HepG2 (cell line): ENCODE data around the gene CDX1. TPM values are rescaled to one million over a fixed set of nuclear protein-coding genes. Genes with fewer than 3 reads are reported as not detected.

Experiments
- ATAC-seq: fragments of 200-7000 bp; cut with Tn5 transposase; 3 replicates; pipeline ENCODE4 v1.9.1; 2020; ENCODE audit warnings: mild to moderate bottlenecking, moderate library complexity
- BruUV-seq: library from RNA; stranded (reverse); fragments of 400-500 nt; replicated peaks from 2 replicates; lab custom pipeline; 2021; lab: Mats Ljungman, UMichigan
- CTCF ChIA-PET: fragments of 300-600 bp; formaldehyde crosslinking; extraction: SDS; loops from one replicate; lab custom pipeline; 2021; ENCODE audit warnings: low total read pairs, inconsistent platforms, low intra/inter-chr PET ratio; lab: Yijun Ruan, JAX
- POLR2A ChIA-PET: fragments of 350-600 bp; sonication (Branson Sonifier 250); formaldehyde crosslinking; loops from one replicate; lab custom pipeline; 2020; ENCODE audit warnings: antibody characterized with exemption, inconsistent platforms; lab: Yijun Ruan, JAX
- DNase-seq: peaks from one replicate; pipeline ENCODE4 v3.0.0-alpha.2; 2015; ENCODE audit warnings: low spot score
- FAIRE-seq: peaks from 3 replicates; lab custom pipeline; 2011; peaks lifted over from hg19 to GRCh38; lab: Jason Lieb, UNC
- H2AFZ ChIP-seq: one replicate; pipeline ENCODE4 v1.6.1; 2011; ENCODE audit warnings: low read length, inconsistent platforms
- H3K27ac ChIP-seq: fragments of 300-600 bp; 3 replicates; pipeline ENCODE4 v1.8.0; 2011; ENCODE audit warnings: mixed run types, mild to moderate bottlenecking, mixed read lengths, low read length, inconsistent platforms; ENCODE audit not compliant: insufficient read depth; ENCODE audit errors: extremely low read length
- H3K27me3 ChIP-seq, 2 experiments: fragments of 200-600 bp in 1 of 2; 2 replicates in 1 of 2; 3 replicates in 1 of 2; pipeline versions ENCODE4 v1.6.0 to v1.8.0; 2011; ENCODE audit warnings: low read length in 2 of 2, mild to moderate bottlenecking in 2 of 2, moderate library complexity in 2 of 2, inconsistent platforms in 1 of 2; ENCODE audit not compliant: insufficient read depth in 2 of 2, control insufficient read depth in 1 of 2
- H3K36me3 ChIP-seq, 2 experiments: fragments of 200-600 bp in 1 of 2; replicated peaks in 1 of 2; 2 replicates in 1 of 2; 3 replicates in 1 of 2; pipeline versions ENCODE4 v1.5.1 to v1.8.0; 2011; ENCODE audit warnings: low read length in 2 of 2, inconsistent platforms in 1 of 2; ENCODE audit not compliant: insufficient read depth in 2 of 2, control insufficient read depth in 1 of 2
- H3K4me1 ChIP-seq: 2 replicates; pipeline ENCODE4 v1.5.1; 2012; ENCODE audit warnings: low read length, inconsistent platforms; ENCODE audit not compliant: insufficient read depth
- H3K4me2 ChIP-seq: 2 replicates; pipeline ENCODE4 v1.6.0; 2011; ENCODE audit warnings: low read depth, low read length, inconsistent platforms
- H3K4me3 ChIP-seq, 3 experiments: fragments of 200-600 bp in 1 of 3; sonication (generic), shearing (Covaris generic) in 1 of 3; replicated peaks in 1 of 3; 2 replicates each; pipeline ENCODE4 v1.5.1; 2011 to 2016; ENCODE audit warnings: low read length in 3 of 3, inconsistent platforms in 2 of 3, low read depth in 2 of 3, mild to moderate bottlenecking in 2 of 3, control low read depth in 1 of 3, mixed read lengths in 1 of 3; ENCODE audit not compliant: insufficient read depth in 1 of 3
- H3K79me2 ChIP-seq: one replicate; pipeline ENCODE4 v1.6.1; 2011; ENCODE audit warnings: low read length, inconsistent platforms; ENCODE audit not compliant: insufficient read depth
- H3K9ac ChIP-seq: 2 replicates; pipeline ENCODE4 v1.6.0; 2011; ENCODE audit warnings: mild to moderate bottlenecking, low read depth, low read length, inconsistent platforms; ENCODE audit not compliant: insufficient read depth
- H3K9me3 ChIP-seq: 2 replicates; pipeline ENCODE4 v1.5.1; 2012; ENCODE audit warnings: mild to moderate bottlenecking, low read length
- H4K20me1 ChIP-seq: 2 replicates; pipeline ENCODE4 v1.6.0; 2011; ENCODE audit warnings: inconsistent platforms, mild to moderate bottlenecking, low read length, moderate library complexity; ENCODE audit not compliant: insufficient read depth
- MNT ChIP-seq: fragments of 450-650 bp; IDR thresholded peaks from 2 replicates; pipeline ENCODE4 v1.6.1; 2016
- ZNF646 ChIP-seq: sonication (generic); formaldehyde crosslinking; IDR thresholded peaks from 2 replicates; pipeline ENCODE4 v1.9.0; 2021; ENCODE audit warnings: mild to moderate bottlenecking, missing genetic modification reagents
- WGBS: methylation state at CpG from one replicate; pipeline ENCODE4 v1.1.6; 2017; ENCODE audit warnings: low lambda C conversion rate; 5-methylcytosine and 5-hydroxymethylcytosine counted together
- in situ Hi-C: cut with HindIII; loops from 2 replicates; pipeline ENCODE4 v1.10.0; 2017; ENCODE audit warnings: low pct_unique_long_range_greater_than_20kb; ENCODE audit not compliant: extremely low pct_ligation_motif_present
- intact Hi-C: fragments of 100-400 bp; cut with micrococcal nuclease; formaldehyde crosslinking; loops from one replicate; pipeline ENCODE4 v1.10.0; 2022; ENCODE audit not compliant: unreplicated experiment
- polyA plus RNA-seq, 8 experiments: library from polyadenylated mRNA; depleted of rRNA in 3 of 8; stranded (reverse) in 7 of 8; unstranded in 1 of 8; fragments of >200 nt; fragmentation: Illumina TruSeq in 4 of 8; extraction: Trizol in 4 of 8; gene quantifications; 2 replicates each; pipeline versions ENCODE4 v1.2.1 to v1.2.3, GENCODE V29; 2011 to 2016; ENCODE audit warnings: low read depth in 4 of 8, missing spikeins in 1 of 8, mixed read lengths in 1 of 8; ENCODE audit not compliant: insufficient read depth in 1 of 8
- total RNA-seq, 5 experiments: library from RNA; depleted of rRNA; stranded (reverse); fragments of >200 nt; fragmentation: Illumina TruSeq; extraction: Trizol; gene quantifications; 2 replicates each; pipeline ENCODE4 v1.2.3, GENCODE V29; 2016; ENCODE audit warnings: low read depth in 1 of 5

Gene CDX1
- total and polyA plus RNA-seq, 2 of the 13 experiments (the other 11 are each of a cell fraction or from before 2014, with no cell fraction given): not detected

- ATAC-seq: no peak
- intact Hi-C loops (loop anchor here (5.0 kb wide), 1 partner anchor 188 kb away; no protein-coding TSS in a partner anchor), in situ Hi-C loops (loop anchor here (5.0 kb wide), 1 partner anchor 53 kb away; no protein-coding TSS in a partner anchor)
- no peak overlapping the region for H3K9ac ChIP-seq
- no peaks in the 10 kb centered on the region for H4K20me1 ChIP-seq
- no peaks in the 10 kb centered on the region for H3K9me3 ChIP-seq
- H3K4me1 ChIP-seq: peaks cover 62% of the 10 kb centered on the region
- no peak overlapping the region for H2AFZ ChIP-seq
- no peak overlapping the region for H3K27ac ChIP-seq
- H3K79me2 ChIP-seq: no peaks in the 10 kb centered on the region
- ChIA-PET CTCF (interaction anchor here (2.0 kb wide), 1 partner anchor 34 kb away, joined by 8 read pairs; no protein-coding TSS in a partner anchor), POLR2A (interaction anchor here (1.8 kb wide), 1 partner anchor 27 kb away, joined by 11 read pairs; no protein-coding TSS in a partner anchor)
- WGBS: 61% methylated on average over 6 of the region's 6 CpGs
- no peak overlapping the region for H3K4me3 ChIP-seq
- no peak for FAIRE-seq
- H3K27me3 ChIP-seq: peaks cover 1 to 3% of the 10 kb centered on the region in 2 experiments; a peak in 2 of 5 replicates
- no TSS peak for BruUV-seq
- H3K4me2 ChIP-seq: no peak overlapping the region
- H3K36me3 ChIP-seq: no peaks in the 10 kb centered on the region
- TF ChIP-seq ZNF646: no peak
- TF ChIP-seq MNT: peak; percentile 95
- DNase-seq: no peak
Measured at GRCh38 chr5:150164211-150164980, 2.2 kb upstream of the CDX1 start.
